Caco-2 (cell line): ENCODE measurements around the gene MRPL39. TPM values are rescaled to one million over a fixed set of nuclear protein-coding genes. Genes with fewer than 3 reads are reported as not detected.

Experiments used
- BruUV-seq: library from RNA; stranded (reverse); fragments of 400-500 nt; replicated peaks from 2 replicates; lab custom pipeline; 2021; lab: Mats Ljungman, UMichigan
- CTCF ChIA-PET: fragments of 300-600 bp; sonication (Branson Sonifier 250); formaldehyde crosslinking; loops from one replicate; lab custom pipeline; 2022; ENCODE audit warnings: antibody characterized with exemption; lab: Charles Lee
- POLR2A ChIA-PET: fragments of 300-600 bp; sonication (Branson Sonifier 250); formaldehyde crosslinking; loops from one replicate; lab custom pipeline; 2022; ENCODE audit warnings: antibody characterized with exemption; lab: Charles Lee
- DNase-seq, 2 experiments: peaks; one replicate each; pipeline versions ENCODE4 v3.0.0 to v3.0.0-alpha.2; 2020 to 2022
- H3K27me3 ChIP-seq: replicated peaks from 2 replicates; pipeline ENCODE4 v1.6.0; 2011; ENCODE audit warnings: low read length; ENCODE audit not compliant: control insufficient read depth, insufficient read depth
- H3K36me3 ChIP-seq: 2 replicates; pipeline ENCODE4 v1.5.1; 2011; ENCODE audit warnings: low read length; ENCODE audit not compliant: control insufficient read depth, insufficient read depth
- H3K4me1 ChIP-seq: fragments of 250-450 bp; sonication (Bioruptor Pico); 2 replicates; pipeline ENCODE4 v1.5.1; 2020; ENCODE audit warnings: mild to moderate bottlenecking
- H3K4me3 ChIP-seq: 2 replicates; pipeline ENCODE4 v1.5.1; 2011; ENCODE audit warnings: low read depth, mild to moderate bottlenecking, control low read depth, low read length
- H3K9me3 ChIP-seq: fragments of 250-450 bp; sonication (Bioruptor Pico); 2 replicates; pipeline ENCODE4 v1.5.1; 2020; ENCODE audit warnings: mild to moderate bottlenecking, moderate library complexity
- H3K27ac Mint-ChIP-seq: one replicate; pipeline ENCODE4 v1.8.0; 2022; ENCODE audit warnings: mixed read lengths; ENCODE audit not compliant: unreplicated experiment
- H3K27me3 Mint-ChIP-seq: one replicate; pipeline ENCODE4 v1.8.0; 2022; ENCODE audit warnings: mixed read lengths; ENCODE audit not compliant: insufficient read depth, unreplicated experiment
- H3K36me3 Mint-ChIP-seq: one replicate; pipeline ENCODE4 v1.8.0; 2022; ENCODE audit warnings: mild to moderate bottlenecking, mixed read lengths; ENCODE audit not compliant: insufficient read depth, unreplicated experiment
- H3K4me1 Mint-ChIP-seq: one replicate; pipeline ENCODE4 v1.8.0; 2022; ENCODE audit warnings: low read depth, mixed read lengths; ENCODE audit not compliant: unreplicated experiment
- H3K4me3 Mint-ChIP-seq: one replicate; pipeline ENCODE4 v1.8.0; 2022; ENCODE audit warnings: mild to moderate bottlenecking, moderate library complexity, mixed read lengths; ENCODE audit not compliant: unreplicated experiment
- H3K9me3 Mint-ChIP-seq: one replicate; pipeline ENCODE4 v1.8.0; 2022; ENCODE audit warnings: mixed read lengths; ENCODE audit not compliant: unreplicated experiment
- intact Hi-C: fragments of 100-400 bp; cut with micrococcal nuclease; formaldehyde crosslinking; loops from one replicate; pipeline ENCODE4 v1.10.0; 2022; ENCODE audit not compliant: unreplicated experiment
- total RNA-seq: library from RNA; stranded (reverse); gene quantifications from 2 replicates; pipeline ENCODE4 v1.2.3, GENCODE V29; 2022
- TF ChIP-seq, protein P1 (sequence below), 2 experiments: fragments of 200-600 bp in 1 of 2; IDR thresholded peaks; 1 replicate in 1 of 2; 2 replicates in 1 of 2; pipeline versions ENCODE4 v1.5.1 to v1.8.0; 2011 to 2022; ENCODE audit warnings: antibody characterized with exemption in 1 of 2, control low read depth in 1 of 2, inconsistent platforms in 1 of 2, low read depth in 1 of 2, low read length in 1 of 2, mild to moderate bottlenecking in 1 of 2, moderate library complexity in 1 of 2; ENCODE audit not compliant: insufficient read depth in 1 of 2, severe bottlenecking in 1 of 2, unreplicated experiment in 1 of 2

Gene MRPL39
- total RNA-seq, 1 experiment from 2014 or later: 37.3 TPM

DNA sequence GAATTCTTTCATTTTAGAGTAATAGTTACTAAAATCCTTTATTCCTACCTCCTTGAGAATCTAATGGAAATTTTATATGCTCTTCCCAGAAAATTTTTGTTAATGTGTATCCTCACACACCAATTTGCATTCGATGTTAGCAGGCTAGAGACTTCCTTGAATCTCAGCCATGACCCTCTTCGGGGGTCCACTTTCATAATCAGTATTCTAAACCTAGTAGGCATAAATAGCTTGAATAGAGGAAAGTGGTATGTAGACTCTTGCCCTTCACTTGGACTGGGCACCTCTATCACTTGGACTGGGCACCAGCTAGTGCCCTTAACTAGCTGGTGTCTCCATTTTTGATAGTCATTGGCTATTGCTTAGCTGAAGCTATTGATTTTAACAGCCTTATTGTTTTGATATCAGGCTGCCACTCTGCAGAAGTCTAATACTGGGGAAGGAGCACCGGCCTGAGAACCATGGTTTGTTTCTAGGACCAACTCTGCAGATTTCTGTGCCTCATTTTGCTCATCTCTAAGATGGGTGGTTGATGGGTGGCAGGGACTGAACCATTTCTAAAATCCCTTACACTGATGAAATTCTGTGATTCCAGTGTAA, 42.8 kb downstream of the MRPL39 start:
- H3K36me3 ChIP-seq: no peaks in the 10 kb centered on the region
- Mint-ChIP-seq H3K27ac (no peak overlapping the region), H3K27me3 (no peaks in the 10 kb centered on the region), H3K9me3 (no peaks in the 10 kb centered on the region), H3K4me3 (no peak overlapping the region), H3K36me3 (no peaks in the 10 kb centered on the region), H3K4me1 (no peaks in the 10 kb centered on the region)
- no peak overlapping the region for H3K4me3 ChIP-seq
- H3K27me3 ChIP-seq: no peaks in the 10 kb centered on the region
- ChIA-PET POLR2A (no interaction called here), CTCF (no interaction called here)
- intact Hi-C loops: loop anchor here (5.0 kb wide), 1 partner anchor 142 kb away; no protein-coding TSS in a partner anchor
- no peaks in the 10 kb centered on the region for H3K4me1 ChIP-seq
- TF ChIP-seq, protein P1, sequence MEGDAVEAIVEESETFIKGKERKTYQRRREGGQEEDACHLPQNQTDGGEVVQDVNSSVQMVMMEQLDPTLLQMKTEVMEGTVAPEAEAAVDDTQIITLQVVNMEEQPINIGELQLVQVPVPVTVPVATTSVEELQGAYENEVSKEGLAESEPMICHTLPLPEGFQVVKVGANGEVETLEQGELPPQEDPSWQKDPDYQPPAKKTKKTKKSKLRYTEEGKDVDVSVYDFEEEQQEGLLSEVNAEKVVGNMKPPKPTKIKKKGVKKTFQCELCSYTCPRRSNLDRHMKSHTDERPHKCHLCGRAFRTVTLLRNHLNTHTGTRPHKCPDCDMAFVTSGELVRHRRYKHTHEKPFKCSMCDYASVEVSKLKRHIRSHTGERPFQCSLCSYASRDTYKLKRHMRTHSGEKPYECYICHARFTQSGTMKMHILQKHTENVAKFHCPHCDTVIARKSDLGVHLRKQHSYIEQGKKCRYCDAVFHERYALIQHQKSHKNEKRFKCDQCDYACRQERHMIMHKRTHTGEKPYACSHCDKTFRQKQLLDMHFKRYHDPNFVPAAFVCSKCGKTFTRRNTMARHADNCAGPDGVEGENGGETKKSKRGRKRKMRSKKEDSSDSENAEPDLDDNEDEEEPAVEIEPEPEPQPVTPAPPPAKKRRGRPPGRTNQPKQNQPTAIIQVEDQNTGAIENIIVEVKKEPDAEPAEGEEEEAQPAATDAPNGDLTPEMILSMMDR (IDR thresholded peaks at IDR 0.05; ENCODE audit: insufficient read depth in 1 of 2, low read depth in 1 of 2, low read length in 1 of 2, severe bottlenecking in 1 of 2, unreplicated experiment in 1 of 2): no peak
- DNase-seq: no peak
- no TSS peak for BruUV-seq
- no peaks in the 10 kb centered on the region for H3K9me3 ChIP-seq

GRCh38 chr21:25563361-25564116, 43.7 kb downstream of the MRPL39 start:
- no peak overlapping the region for H3K4me3 Mint-ChIP-seq
- no peaks in the 10 kb centered on the region for H3K9me3 Mint-ChIP-seq
- H3K27ac Mint-ChIP-seq: no peak overlapping the region
- no peaks in the 10 kb centered on the region for H3K4me1 Mint-ChIP-seq
- Histone ChIP-seq H3K4me3 (no peak overlapping the region), H3K9me3 (no peaks in the 10 kb centered on the region), H3K27me3 (no peaks in the 10 kb centered on the region), H3K36me3 (no peaks in the 10 kb centered on the region), H3K4me1 (no peaks in the 10 kb centered on the region)
- H3K27me3 Mint-ChIP-seq: no peaks in the 10 kb centered on the region
- no peak for DNase-seq
- TF ChIP-seq, protein P1 (IDR thresholded peaks at IDR 0.05; ENCODE audit: insufficient read depth in 1 of 2, low read depth in 1 of 2, low read length in 1 of 2, severe bottlenecking in 1 of 2, unreplicated experiment in 1 of 2): no peak
- no peaks in the 10 kb centered on the region for H3K36me3 Mint-ChIP-seq
- ChIA-PET CTCF (no interaction called here), POLR2A (interaction anchor here (0.6 kb wide), 1 partner anchor 1033 kb away, joined by 3 read pairs; no protein-coding TSS in a partner anchor)
- BruUV-seq: no TSS peak
- intact Hi-C loops: loop anchor here (5.0 kb wide), 1 partner anchor 141 kb away; no protein-coding TSS in a partner anchor

- no peaks in the 10 kb centered on the region for H3K27me3 ChIP-seq
- Mint-ChIP-seq H3K27me3 (no peaks in the 10 kb centered on the region), H3K9me3 (no peaks in the 10 kb centered on the region), H3K4me1 (no peaks in the 10 kb centered on the region), H3K27ac (no peak overlapping the region), H3K4me3 (peak overlapping the region; percentile 65), H3K36me3 (no peaks in the 10 kb centered on the region)
- BruUV-seq: TSS peak; percentile 58
- peak overlapping the region; percentile 55 for H3K4me3 ChIP-seq
- 0 out of 2 replicates have a peak, but pooled peaks cover under 1% of the 10 kb centered on the region for H3K4me1 ChIP-seq
- intact Hi-C loops: loop anchor here (5.0 kb wide), 1 partner anchor 140 kb away; no protein-coding TSS in a partner anchor
- no peaks in the 10 kb centered on the region for H3K9me3 ChIP-seq
- TF ChIP-seq, protein P1 (IDR thresholded peaks at IDR 0.05; ENCODE audit: insufficient read depth in 1 of 2, low read depth in 1 of 2, low read length in 1 of 2, severe bottlenecking in 1 of 2, unreplicated experiment in 1 of 2): no peak
- H3K36me3 ChIP-seq: no peaks in the 10 kb centered on the region
- no peak for DNase-seq
- ChIA-PET CTCF (no interaction called here), POLR2A (no interaction called here)
Measured at GRCh38 chr21:25562660-25563059, 44.6 kb downstream of the MRPL39 start.
